ENCODE data around the gene CYFIP2. TPM values are rescaled to one million over a fixed set of nuclear protein-coding genes. Genes with fewer than 3 reads are reported as not detected.

The CYFIP2 gene
- total and polyA plus RNA-seq, 4 donors: 24.9 to 46.3 (median 37.0) TPM

DNA sequence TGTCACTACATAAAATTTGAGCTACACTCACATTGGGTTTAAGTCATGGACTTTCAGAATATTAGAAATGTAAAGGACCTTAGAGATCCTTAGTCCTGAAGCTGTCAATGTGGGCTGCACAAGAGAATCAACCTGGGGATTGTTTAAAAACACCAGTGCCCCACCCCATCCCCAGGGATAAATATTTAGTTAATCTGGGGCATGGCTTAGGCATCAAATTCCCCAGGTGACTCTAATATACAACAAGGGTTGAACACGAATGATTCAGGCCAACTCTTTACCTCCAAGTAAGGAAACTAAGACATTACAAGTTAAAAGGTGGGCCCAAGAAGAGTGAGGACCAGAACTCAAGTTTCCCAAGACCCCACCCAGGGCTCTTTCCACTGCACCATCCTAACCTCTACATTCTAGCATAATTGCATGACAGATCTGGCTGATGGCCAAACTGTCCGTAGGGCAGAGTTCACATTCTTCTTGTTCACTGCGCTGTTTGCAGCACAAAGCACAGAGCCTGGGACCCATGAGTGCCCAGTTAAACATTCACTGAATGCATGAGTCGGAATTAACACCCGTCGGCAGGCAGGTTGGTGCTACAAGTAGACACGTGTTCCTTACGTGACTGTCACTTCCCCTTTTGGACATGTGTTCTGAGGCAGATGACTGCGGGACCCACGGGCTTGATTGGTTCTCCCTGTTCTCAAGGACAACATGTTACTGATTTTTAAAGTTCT, 25.2 kb downstream of the CYFIP2 start:
- Histone ChIP-seq H3K4me1 (ENCODE audit: control insufficient read depth in 5 of 5, insufficient read depth in 5 of 5, low read length in 5 of 5) (peaks cover 0 to 7% (median 3%) of the 10 kb centered on the region in 5 donors), H3K9ac (ENCODE audit: insufficient read depth in 1 of 2, low read length in 2 of 2) (no peak overlapping the region), H3K36me3 (ENCODE audit: control insufficient read depth in 4 of 4, insufficient read depth in 4 of 4, low read length in 4 of 4) (peaks cover 0 to 6% (median 0%) of the 10 kb centered on the region in 4 donors), H3K27ac (ENCODE audit: low read depth in 1 of 2, low read length in 1 of 2) (peak overlapping the region in 1 of 2 donors; percentile 28), H3K9me3 (ENCODE audit: control insufficient read depth in 4 of 4, insufficient read depth in 3 of 4, low read length in 3 of 4) (peaks cover 0 to 3% (median 0%) of the 10 kb centered on the region in 4 donors), H3K4me3 (no peak overlapping the region), H3K27me3 (ENCODE audit: control insufficient read depth in 3 of 3, insufficient read depth in 3 of 3, low read length in 2 of 3) (no peaks in the 10 kb centered on the region)
- WGBS, 2 donors: 46 to 56% methylated on average over 10 of the region's 10 CpGs
- DNase-seq: peak in 2 of 3 donors; percentile 11 to 25
- ATAC-seq (ENCODE audit: insufficient read depth, low FRiP score): no peak
- TF ChIP-seq, protein P1, sequence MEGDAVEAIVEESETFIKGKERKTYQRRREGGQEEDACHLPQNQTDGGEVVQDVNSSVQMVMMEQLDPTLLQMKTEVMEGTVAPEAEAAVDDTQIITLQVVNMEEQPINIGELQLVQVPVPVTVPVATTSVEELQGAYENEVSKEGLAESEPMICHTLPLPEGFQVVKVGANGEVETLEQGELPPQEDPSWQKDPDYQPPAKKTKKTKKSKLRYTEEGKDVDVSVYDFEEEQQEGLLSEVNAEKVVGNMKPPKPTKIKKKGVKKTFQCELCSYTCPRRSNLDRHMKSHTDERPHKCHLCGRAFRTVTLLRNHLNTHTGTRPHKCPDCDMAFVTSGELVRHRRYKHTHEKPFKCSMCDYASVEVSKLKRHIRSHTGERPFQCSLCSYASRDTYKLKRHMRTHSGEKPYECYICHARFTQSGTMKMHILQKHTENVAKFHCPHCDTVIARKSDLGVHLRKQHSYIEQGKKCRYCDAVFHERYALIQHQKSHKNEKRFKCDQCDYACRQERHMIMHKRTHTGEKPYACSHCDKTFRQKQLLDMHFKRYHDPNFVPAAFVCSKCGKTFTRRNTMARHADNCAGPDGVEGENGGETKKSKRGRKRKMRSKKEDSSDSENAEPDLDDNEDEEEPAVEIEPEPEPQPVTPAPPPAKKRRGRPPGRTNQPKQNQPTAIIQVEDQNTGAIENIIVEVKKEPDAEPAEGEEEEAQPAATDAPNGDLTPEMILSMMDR (IDR thresholded peaks at IDR 0.05; ENCODE audit: control extremely low read depth, extremely low read depth): no peak

DNA sequence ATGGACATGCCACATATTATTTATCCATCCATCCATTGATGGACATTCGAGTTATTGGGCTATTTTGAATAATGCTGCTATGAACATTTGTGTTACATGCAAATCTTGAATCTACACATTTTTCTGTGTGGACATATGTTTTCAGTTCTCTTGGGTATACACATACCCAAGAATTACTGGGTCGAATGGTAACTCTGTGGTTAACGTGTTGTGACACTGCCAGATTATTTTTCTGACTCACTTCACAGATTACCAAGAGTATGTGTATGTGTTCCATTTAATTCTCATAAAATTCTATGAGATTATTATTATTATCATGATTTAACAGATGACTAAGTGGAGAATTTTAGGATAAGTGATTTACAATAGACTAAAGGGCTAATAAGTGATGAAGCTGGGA, 26.7 kb downstream of the CYFIP2 start:
- H3K9me3 ChIP-seq (ENCODE audit: control insufficient read depth in 4 of 4, insufficient read depth in 3 of 4, low read length in 3 of 4): peaks cover 0 to 3% (median 0%) of the 10 kb centered on the region in 4 donors
- 91 to 93% methylated on average over 3 of the region's 3 CpGs for WGBS, 2 donors
- H3K4me3 ChIP-seq: no peak overlapping the region
- H3K27me3 ChIP-seq (ENCODE audit: control insufficient read depth in 3 of 3, insufficient read depth in 3 of 3, low read length in 2 of 3): no peaks in the 10 kb centered on the region
- H3K9ac ChIP-seq (ENCODE audit: insufficient read depth in 1 of 2, low read length in 2 of 2): no peak overlapping the region
- no peak overlapping the region for H3K27ac ChIP-seq (ENCODE audit: low read depth in 1 of 2, low read length in 1 of 2)
- ATAC-seq (ENCODE audit: insufficient read depth, low FRiP score) (no peak), DNase-seq (no peak)
- peaks cover 0 to 5% (median 0%) of the 10 kb centered on the region in 5 donors for H3K4me1 ChIP-seq (ENCODE audit: control insufficient read depth in 5 of 5, insufficient read depth in 5 of 5, low read length in 5 of 5)
- H3K36me3 ChIP-seq (ENCODE audit: control insufficient read depth in 4 of 4, insufficient read depth in 4 of 4, low read length in 4 of 4): peaks cover 0 to 2% (median 0%) of the 10 kb centered on the region in 4 donors
- TF ChIP-seq, protein P1 (IDR thresholded peaks at IDR 0.05; ENCODE audit: control extremely low read depth, extremely low read depth): no peak

DNA sequence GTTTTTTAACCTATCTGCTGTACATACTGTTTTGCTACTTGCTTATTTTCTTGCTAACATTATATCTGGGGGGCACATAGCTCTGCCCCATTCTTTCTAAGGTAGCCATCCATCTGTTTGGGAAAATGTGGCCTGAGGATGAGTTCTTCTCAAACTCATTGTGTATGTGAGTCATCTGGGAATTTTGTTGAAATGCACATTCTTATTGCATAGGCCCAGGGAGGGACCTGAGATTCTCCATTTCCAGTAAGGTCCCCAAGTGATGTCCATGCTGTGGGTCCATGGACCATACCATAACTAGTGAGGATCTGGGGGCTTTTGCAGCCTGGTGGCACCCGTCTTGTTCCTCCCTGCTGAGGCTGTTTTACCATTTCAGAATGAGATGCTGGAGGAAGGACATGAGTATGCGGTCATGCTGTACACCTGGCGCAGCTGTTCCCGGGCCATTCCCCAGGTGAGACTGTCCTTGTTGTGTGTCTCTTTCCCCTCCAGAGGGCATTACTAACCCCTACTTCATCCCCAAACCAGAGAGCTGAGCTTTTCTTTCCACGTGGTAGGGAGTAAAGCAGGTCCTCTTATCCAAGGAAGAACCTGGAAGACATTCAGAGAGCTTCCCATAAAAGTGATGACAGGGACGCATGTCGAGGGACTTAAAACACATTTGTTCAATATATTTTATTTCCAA, 28.6 kb downstream of the CYFIP2 start:
- peaks cover 0 to 3% (median 0%) of the 10 kb centered on the region in 4 donors for H3K9me3 ChIP-seq (ENCODE audit: control insufficient read depth in 4 of 4, insufficient read depth in 3 of 4, low read length in 3 of 4)
- H3K4me3 ChIP-seq: no peak overlapping the region
- DNase-seq (no peak), ATAC-seq (ENCODE audit: insufficient read depth, low FRiP score) (no peak)
- H3K36me3 ChIP-seq (ENCODE audit: control insufficient read depth in 4 of 4, insufficient read depth in 4 of 4, low read length in 4 of 4): peaks cover 0 to 2% (median 0%) of the 10 kb centered on the region in 4 donors
- H3K4me1 ChIP-seq (ENCODE audit: control insufficient read depth in 5 of 5, insufficient read depth in 5 of 5, low read length in 5 of 5): peaks cover 0 to 5% (median 0%) of the 10 kb centered on the region in 5 donors
- WGBS, 2 donors: 87 to 90% methylated on average over 7 of the region's 7 CpGs
- H3K27ac ChIP-seq (ENCODE audit: low read depth in 1 of 2, low read length in 1 of 2): no peak overlapping the region
- H3K9ac ChIP-seq (ENCODE audit: insufficient read depth in 1 of 2, low read length in 2 of 2): no peak overlapping the region
- H3K27me3 ChIP-seq (ENCODE audit: control insufficient read depth in 3 of 3, insufficient read depth in 3 of 3, low read length in 2 of 3): no peaks in the 10 kb centered on the region
- TF ChIP-seq, protein P1 (IDR thresholded peaks at IDR 0.05; ENCODE audit: control extremely low read depth, extremely low read depth): no peak

Measured in lung (tissue), 12 donors.